ENCODE measurements around the gene CRY2. TPM values are rescaled to one million over a fixed set of nuclear protein-coding genes. Genes with fewer than 3 reads are reported as not detected.

The CRY2 gene
- total and polyA plus RNA-seq, 12 donors, result 16.8 to 131 (median 86.6) TPM

- WGBS, 2 donors, result 97% methylated on average over 2 of the region's 2 CpGs
- DNase-seq, result no peak
- Histone ChIP-seq H3K27me3 (no peaks in the 10 kb centered on the region), H3K27ac (no peak overlapping the region), H3K4me1 (peaks cover 0 to 13% (median 5%) of the 10 kb centered on the region in 9 donors), H3K36me3 (no peaks in the 10 kb centered on the region), H3K9me3 (no peaks in the 10 kb centered on the region), H3K4me3 (no peak overlapping the region)
- no peak for ATAC-seq
- no peak for TF ChIP-seq CTCF (IDR thresholded peaks at IDR 0.05)
- intact Hi-C loops (cut with DNase I), result no loop called here
Measured at GRCh38 chr11:45800261-45800660, 47.0 kb upstream of the CRY2 start.

- no peaks in the 10 kb centered on the region for H3K9me3 ChIP-seq
- H3K27me3 ChIP-seq, result no peaks in the 10 kb centered on the region
- H3K4me1 ChIP-seq, result peaks cover 9 to 27% (median 20%) of the 10 kb centered on the region in 9 donors
- TF ChIP-seq CTCF (IDR thresholded peaks at IDR 0.05), result no peak
- DNase-seq (no peak), ATAC-seq (no peak)
- WGBS, 2 donors, result 67 to 68% methylated on average over 2 of the region's 2 CpGs
- H3K27ac ChIP-seq, result peak overlapping the region in 1 of 10 donors; percentile 4
- H3K4me3 ChIP-seq, result no peak overlapping the region
- H3K36me3 ChIP-seq, result peaks cover 0 to 6% (median 0%) of the 10 kb centered on the region in 9 donors
- intact Hi-C loops (cut with DNase I), result no loop called here
Measured at GRCh38 chr11:45801723-45802315, 45.5 kb upstream of the CRY2 start.

- no peak for ATAC-seq
- no peak for DNase-seq
- no peaks in the 10 kb centered on the region for H3K27me3 ChIP-seq
- H3K36me3 ChIP-seq, result peaks cover 0 to 14% (median 0%) of the 10 kb centered on the region in 9 donors
- H3K4me3 ChIP-seq, result no peak overlapping the region
- intact Hi-C loops (cut with DNase I), result no loop called here
- no peak for TF ChIP-seq CTCF (IDR thresholded peaks at IDR 0.05)
- H3K9me3 ChIP-seq, result no peaks in the 10 kb centered on the region
- peak overlapping the region in 1 of 10 donors; percentile 4 for H3K27ac ChIP-seq
- WGBS, 2 donors, result 90 to 95% methylated on average over 10 of the region's 10 CpGs
- H3K4me1 ChIP-seq, result peaks cover 14 to 36% (median 29%) of the 10 kb centered on the region in 9 donors
Measured at GRCh38 chr11:45802531-45803317, 44.6 kb upstream of the CRY2 start.

- peak overlapping the region; percentile 59 to 93 (median 90) for H3K27ac ChIP-seq
- peak in 1 of 9 donors; percentile 15 for TF ChIP-seq CTCF (IDR thresholded peaks at IDR 0.05)
- intact Hi-C loops (cut with DNase I), result loop anchor here in 1 of 10 donors (2.0 kb wide), 1 partner anchor 43 kb away; the partner anchor contains the start of gene CRY2
- peaks cover 0 to 28% (median 1%) of the 10 kb centered on the region in 9 donors for H3K36me3 ChIP-seq
- no peaks in the 10 kb centered on the region for H3K27me3 ChIP-seq
- peaks cover 14 to 50% (median 39%) of the 10 kb centered on the region in 9 donors for H3K4me1 ChIP-seq
- H3K9me3 ChIP-seq, result no peaks in the 10 kb centered on the region
- ATAC-seq (peak; percentile 49 to 70 (median 64)), DNase-seq (peak; percentile 76 to 87)
- 0% methylated on average over 69 to 70 of the region's 70 CpGs for WGBS, 2 donors
- peak overlapping the region; percentile 53 to 95 (median 78) for H3K4me3 ChIP-seq
Measured at GRCh38 chr11:45803971-45804760, 43.1 kb upstream of the CRY2 start.

Data from heart right ventricle (tissue), 16 donors.